Medulla oblongata (tissue), 1 donor: ENCODE measurements around the gene GGNBP2.

Experiments used
- DNase-seq: peaks from one replicate; pipeline ENCODE4 v3.0.0-alpha.2; 2015; ENCODE audit errors: extremely low spot score

The GGNBP2 gene

GRCh38 chr17:36629970-36630502, 85.3 kb downstream of the GGNBP2 start:
- DNase-seq, result no peak

- DNase-seq, result no peak
Measured at GRCh38 chr17:36631022-36631421, 86.3 kb downstream of the GGNBP2 start.

GRCh38 chr17:36632916-36633771, 88.4 kb downstream of the GGNBP2 start:
- DNase-seq, result no peak
